Mucosa of descending colon (tissue), 3 donors: ENCODE measurements around the gene UQCR10. TPM values are rescaled to one million over a fixed set of nuclear protein-coding genes. Genes with fewer than 3 reads are reported as not detected.

Source experiments
- ATAC-seq: fragments of 200-7000 bp; cut with Tn5 transposase; one replicate; pipeline ENCODE4 v1.9.1; 2020; ENCODE audit warnings: mild to moderate bottlenecking, moderate library complexity
- DNase-seq, 3 donors: peaks; one replicate each; pipeline ENCODE4 v3.0.0-alpha.2; 2020
- H3K36me3 ChIP-seq: fragments of 200-600 bp; one replicate; pipeline ENCODE4 v1.8.0; 2021; ENCODE audit warnings: low read depth, mild to moderate bottlenecking
- H3K4me1 ChIP-seq: fragments of 200-600 bp; one replicate; pipeline ENCODE4 v1.8.0; 2021; ENCODE audit warnings: low read depth, mild to moderate bottlenecking
- H3K4me3 ChIP-seq: fragments of 200-600 bp; one replicate; pipeline ENCODE4 v1.8.0; 2021; ENCODE audit warnings: mild to moderate bottlenecking
- H3K9me3 ChIP-seq: fragments of 200-600 bp; one replicate; pipeline ENCODE4 v1.8.0; 2021; ENCODE audit warnings: mild to moderate bottlenecking
- CTCF ChIP-seq: fragments of 200-600 bp; IDR thresholded peaks from one replicate; pipeline ENCODE4 v1.8.0; 2022; ENCODE audit warnings: antibody characterized with exemption, mild to moderate bottlenecking
- intact Hi-C, 2 donors: fragments of 100-400 bp; cut with DNase I in 1 of 2; cut with micrococcal nuclease in 1 of 2; formaldehyde crosslinking; loops; one replicate each; pipeline versions ENCODE4 v1.11.0 to v1.11.1; 2022; cut with DNase I, micrococcal nuclease
- total RNA-seq, 3 donors: library from RNA; stranded (reverse); fragmentation: NEBNext Ultra II Directional in 2 of 3; extraction: Animal tissue kit (Norgen Biotek cat#: 25700) in 2 of 3; gene quantifications; one replicate each; pipeline versions ENCODE4 v1.2.1 to v1.2.4, GENCODE V29; 2021 to 2023
- donor health status: DM: no; HTN: no; CAD: no; lungs with moderate emphysema.
- donor health status: DM: no; HTN: no; CAD: no.
- donor health status: DM: no; HTN: yes; CAD: no.

The UQCR10 gene
- total RNA-seq, 3 donors from 2014 or later: 102 to 178 (median 154) TPM

GRCh38 chr22:29819501-29819900 is 52.3 kb downstream of the UQCR10 start:
- DNase-seq: no peak
- Histone ChIP-seq H3K4me3 (no peak overlapping the region), H3K4me1 (no peaks in the 10 kb centered on the region), H3K9me3 (no peaks in the 10 kb centered on the region), H3K36me3 (peaks cover 2% of the 10 kb centered on the region)
- no peak for TF ChIP-seq CTCF
- no peak for ATAC-seq
- intact Hi-C loops: no loop called here

Other genes starting within 250 kb of the UQCR10 start
- 10 to 100 TPM; 26.6 to 70.5 (median 27.3) TPM for gene THOC5, start 213.6 kb upstream of the UQCR10 start, total RNA-seq
- 10 to 100 TPM; 22.1 to 56.5 (median 42.8) TPM for gene NIPSNAP1, start 186.3 kb upstream of the UQCR10 start, total RNA-seq
- gene NF2, start 163.7 kb upstream of the UQCR10 start, total RNA-seq: 10 to 100 TPM; 32.3 to 45.2 (median 43.1) TPM
- under 1 TPM in 2 of 3 donors, not detected in 1; 0.19 to 0.41 TPM for gene CABP7, start 47.4 kb upstream of the UQCR10 start, total RNA-seq
- 10 to 100 TPM; 12.3 to 19.5 (median 16.1) TPM for gene ZMAT5, start 362 bp upstream of the UQCR10 start, total RNA-seq
- 10 to 100 TPM; 61.3 to 81.0 (median 63.5) TPM for gene ASCC2, start 70.9 kb downstream of the UQCR10 start, total RNA-seq
- gene MTMR3, start 115.8 kb downstream of the UQCR10 start, total RNA-seq: 10 to 100 TPM; 47.7 to 59.8 (median 54.4) TPM